Rectal smooth muscle tissue (tissue), 1 donor: ENCODE measurements around the gene TEX12.

Experiments
- H3K27ac ChIP-seq: one replicate; pipeline ENCODE4 v1.7.0; 2013; ENCODE audit warnings: low read depth, low read length, inconsistent platforms
- H3K27me3 ChIP-seq: one replicate; pipeline ENCODE4 v1.7.0; 2013; ENCODE audit warnings: low read length; ENCODE audit not compliant: control insufficient read depth, insufficient read depth
- H3K36me3 ChIP-seq: one replicate; pipeline ENCODE4 v1.7.0; 2013; ENCODE audit warnings: low read length; ENCODE audit not compliant: control insufficient read depth, insufficient read depth
- H3K4me1 ChIP-seq: one replicate; pipeline ENCODE4 v1.7.0; 2013; ENCODE audit warnings: low read length; ENCODE audit not compliant: control insufficient read depth, insufficient read depth
- H3K4me3 ChIP-seq: one replicate; pipeline ENCODE4 v1.7.0; 2013; ENCODE audit warnings: low read length
- H3K9ac ChIP-seq: one replicate; pipeline ENCODE4 v1.7.0; 2013; ENCODE audit warnings: low read length

The TEX12 gene, protein sequence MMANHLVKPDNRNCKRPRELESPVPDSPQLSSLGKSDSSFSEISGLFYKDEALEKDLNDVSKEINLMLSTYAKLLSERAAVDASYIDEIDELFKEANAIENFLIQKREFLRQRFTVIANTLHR

DNA sequence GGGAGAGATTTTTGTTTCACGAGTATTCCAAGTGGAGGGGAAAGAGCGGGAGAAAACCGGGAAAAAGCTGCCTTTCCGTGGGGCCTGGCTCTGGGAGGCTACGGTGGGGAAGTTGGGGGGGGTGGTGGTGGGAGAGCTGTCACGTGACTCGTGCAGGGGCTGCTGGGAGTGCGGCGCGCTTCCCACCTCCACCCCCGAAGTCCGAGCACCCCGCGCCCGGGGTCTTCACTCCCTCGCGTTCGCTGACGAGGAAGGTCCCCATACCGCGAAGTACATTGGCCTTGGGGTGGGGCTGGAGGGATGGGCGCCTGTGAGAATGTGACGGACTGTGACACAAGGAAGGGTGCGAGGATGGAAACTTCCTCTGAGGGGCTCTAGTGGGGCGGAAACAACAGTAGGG, at the start of gene TEX12:
Gene TEX12 (plus strand): TSS at position 228 of the 400 bp plus-strand sequence. CDS start 1,897 bp downstream, outside the sequence.
- H3K27me3 ChIP-seq, result no peaks in the 10 kb centered on the region
- no peaks in the 10 kb centered on the region for H3K36me3 ChIP-seq
- H3K9ac ChIP-seq, result no peak within 1 kb of the TSS
- H3K27ac ChIP-seq, result no peak within 1 kb of the TSS
- H3K4me1 ChIP-seq, result no peaks in the 10 kb centered on the region
- H3K4me3 ChIP-seq, result no peak within 1 kb of the TSS

DNA sequence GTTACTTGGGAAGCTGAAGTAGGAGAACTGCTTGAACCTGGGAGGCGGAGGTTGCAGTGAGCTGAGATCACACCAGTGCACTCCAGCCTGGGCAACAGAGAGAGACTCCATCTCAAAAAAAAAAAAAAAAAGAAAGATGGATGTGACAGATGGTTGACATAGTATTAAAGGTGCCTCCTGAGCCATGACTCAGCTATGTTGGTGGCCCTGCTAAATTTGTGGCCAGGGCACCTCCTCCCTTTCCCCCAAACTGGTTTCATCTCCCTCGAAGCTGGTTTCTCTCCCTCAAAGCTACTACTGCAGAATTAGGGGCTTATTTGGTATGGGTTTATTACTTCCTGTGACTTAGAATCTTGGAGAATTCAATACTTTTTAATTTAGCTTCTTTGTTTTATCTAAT, 49.0 kb upstream of the TEX12 start:
- no peak overlapping the region for H3K4me3 ChIP-seq
- no peaks in the 10 kb centered on the region for H3K4me1 ChIP-seq
- H3K36me3 ChIP-seq, result peaks cover 3% of the 10 kb centered on the region
- no peak overlapping the region for H3K27ac ChIP-seq
- H3K9ac ChIP-seq, result no peak overlapping the region
- H3K27me3 ChIP-seq, result no peaks in the 10 kb centered on the region

DNA sequence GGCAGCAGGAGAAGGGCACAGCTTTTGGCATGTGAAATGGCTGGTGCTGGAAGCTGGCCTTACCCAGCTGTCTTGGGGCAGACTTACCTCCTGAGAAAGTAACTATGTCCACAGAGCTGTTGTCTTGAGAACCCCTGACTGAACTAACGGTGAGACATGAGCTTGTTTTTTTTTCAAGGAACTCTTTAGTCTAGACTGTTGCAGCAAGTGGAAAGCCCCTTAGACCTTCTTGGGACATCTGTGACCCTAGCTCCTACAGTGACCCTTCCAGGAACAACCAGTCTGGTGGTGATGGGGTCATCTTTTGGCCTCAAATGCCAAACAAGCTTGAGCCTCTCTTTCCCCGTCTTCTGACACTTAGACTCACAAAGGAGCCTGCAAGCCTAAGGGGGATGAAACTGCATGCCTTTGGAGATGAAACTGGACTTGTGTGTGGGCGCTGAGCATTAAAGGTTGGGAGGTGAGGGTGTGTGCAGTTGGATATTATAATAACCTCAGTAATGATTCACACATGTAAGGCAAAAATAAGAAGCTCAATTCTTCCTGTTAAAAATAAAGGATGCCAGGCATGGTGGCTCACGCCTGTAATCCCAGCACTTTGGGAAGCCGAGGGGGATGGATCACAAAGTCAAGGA, 45.1 kb upstream of the TEX12 start:
- no peaks in the 10 kb centered on the region for H3K27me3 ChIP-seq
- H3K9ac ChIP-seq, result no peak overlapping the region
- no peak overlapping the region for H3K4me3 ChIP-seq
- no peak overlapping the region for H3K27ac ChIP-seq
- H3K36me3 ChIP-seq, result peaks cover 3% of the 10 kb centered on the region
- no peaks in the 10 kb centered on the region for H3K4me1 ChIP-seq

DNA sequence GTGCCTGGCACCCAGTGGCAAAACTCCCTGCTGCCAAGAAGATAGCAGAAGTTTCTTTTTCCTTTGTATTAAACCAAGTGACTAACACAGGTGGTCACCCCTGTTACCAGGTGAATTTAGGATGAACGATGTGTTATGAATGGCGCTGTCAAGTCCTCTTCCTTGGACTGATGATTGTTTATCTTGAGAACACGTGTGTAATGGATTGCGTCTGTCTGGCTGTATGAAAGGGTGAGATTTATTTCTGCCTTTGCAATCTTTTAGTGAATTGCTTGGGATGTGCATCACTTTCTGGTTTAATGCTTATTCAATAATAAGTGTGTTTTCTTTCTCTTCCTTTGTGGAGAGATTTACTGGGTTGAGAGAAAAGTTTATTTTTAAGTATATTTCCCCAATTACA, 44.0 kb upstream of the TEX12 start:
- Histone ChIP-seq H3K27ac (no peak overlapping the region), H3K27me3 (no peaks in the 10 kb centered on the region), H3K36me3 (peaks cover 3% of the 10 kb centered on the region), H3K4me1 (no peaks in the 10 kb centered on the region), H3K4me3 (no peak overlapping the region), H3K9ac (no peak overlapping the region)

DNA sequence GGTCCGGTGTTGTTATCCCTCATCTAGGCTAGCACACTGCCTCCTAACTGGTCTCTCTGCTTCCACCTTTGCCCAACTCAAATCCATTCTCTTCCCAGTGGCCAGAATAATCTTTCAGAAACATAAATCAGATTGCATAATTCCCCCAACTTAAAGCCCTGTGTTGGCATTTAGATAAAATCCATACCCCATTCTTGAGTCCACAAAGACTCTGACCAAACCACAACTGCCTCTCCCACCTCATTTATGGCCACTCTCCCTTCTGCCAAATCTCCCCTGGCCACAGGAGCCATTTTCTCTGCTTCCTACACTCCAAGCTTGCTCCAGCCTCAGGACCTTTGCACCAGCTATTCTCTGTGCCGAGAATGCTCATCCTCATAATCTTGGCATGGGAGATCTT, 40.1 kb upstream of the TEX12 start:
- Histone ChIP-seq H3K9ac (no peak overlapping the region), H3K4me1 (no peaks in the 10 kb centered on the region), H3K36me3 (no peaks in the 10 kb centered on the region), H3K27ac (no peak overlapping the region), H3K27me3 (no peaks in the 10 kb centered on the region), H3K4me3 (no peak overlapping the region)

DNA sequence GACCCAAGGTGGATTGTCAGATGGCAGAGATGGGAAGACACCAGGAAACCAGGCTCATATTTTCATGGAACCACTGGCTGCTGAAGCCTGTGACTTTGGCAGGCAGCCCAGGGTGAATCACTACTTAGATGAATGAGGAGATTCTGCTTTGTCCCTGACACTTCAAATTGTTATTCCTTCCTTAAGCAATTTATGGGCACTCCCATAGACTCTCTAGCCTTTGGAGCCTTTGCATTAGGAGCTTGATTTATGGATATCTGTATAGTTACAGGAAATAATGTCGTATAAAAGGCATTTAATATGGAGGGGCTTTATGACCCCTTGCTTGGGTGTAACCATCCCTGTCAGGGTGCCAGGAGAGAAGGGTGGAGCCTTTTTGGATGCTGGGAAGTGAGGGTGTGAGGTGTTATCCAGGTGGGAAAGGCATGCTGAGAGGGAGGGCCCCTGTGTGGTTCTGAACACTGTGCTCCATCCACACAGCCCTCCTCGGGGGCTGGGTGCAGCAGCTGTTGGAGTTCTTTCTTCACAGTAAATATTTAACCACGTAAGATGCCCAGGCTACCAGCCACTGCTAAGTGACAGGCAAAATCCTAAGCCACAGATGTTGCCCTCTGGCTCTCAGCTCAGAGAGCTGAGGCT, 38.6 kb upstream of the TEX12 start:
- no peak overlapping the region for H3K9ac ChIP-seq
- no peaks in the 10 kb centered on the region for H3K4me1 ChIP-seq

DNA sequence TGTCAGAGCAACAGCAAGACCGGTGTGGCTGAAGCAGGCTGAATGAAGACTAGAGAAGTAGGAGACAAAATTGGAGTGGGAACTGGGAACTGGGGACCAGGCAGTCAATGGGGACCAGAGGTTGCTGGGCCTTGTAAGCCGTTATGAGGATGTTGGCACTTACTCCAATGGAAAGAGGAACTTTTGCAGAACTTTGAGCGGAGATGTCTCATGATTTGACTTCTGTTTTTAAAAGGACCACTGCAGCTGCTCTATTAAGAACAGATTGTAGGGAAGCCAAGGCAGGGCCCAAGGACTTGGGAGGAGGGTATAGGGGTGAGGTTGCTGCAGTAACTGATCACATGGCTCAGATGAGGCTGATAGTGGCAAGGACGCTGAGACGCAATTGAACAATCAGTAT, 37.5 kb upstream of the TEX12 start:
- Histone ChIP-seq H3K4me3 (no peak overlapping the region), H3K9ac (no peak overlapping the region), H3K4me1 (no peaks in the 10 kb centered on the region), H3K36me3 (no peaks in the 10 kb centered on the region), H3K27me3 (no peaks in the 10 kb centered on the region), H3K27ac (no peak overlapping the region)

More for the DNA sequence above, 38.6 kb upstream of the TEX12 start:
- Histone ChIP-seq H3K4me3 (no peak overlapping the region), H3K36me3 (no peaks in the 10 kb centered on the region), H3K27ac (no peak overlapping the region), H3K27me3 (no peaks in the 10 kb centered on the region)

DNA sequence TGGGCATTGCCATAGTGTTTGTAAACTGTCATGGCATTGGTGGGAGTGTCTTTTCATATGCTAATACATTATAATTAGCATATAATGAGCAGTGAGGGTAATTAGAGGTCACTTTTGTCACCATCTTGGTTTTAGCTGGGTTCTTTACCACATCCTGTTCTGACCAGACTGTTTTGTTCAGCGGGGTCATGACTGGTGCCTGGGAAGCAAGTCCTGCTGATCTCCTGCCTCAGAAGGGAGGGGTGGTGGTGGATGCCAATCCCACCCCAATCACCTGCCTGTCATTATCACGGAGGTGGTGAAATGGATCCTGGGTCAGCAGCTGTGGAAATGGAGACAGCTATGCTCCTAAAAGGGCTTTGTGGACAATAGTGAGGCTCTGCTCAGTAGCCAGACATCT, 34.4 kb upstream of the TEX12 start:
- H3K4me3 ChIP-seq, result no peak overlapping the region
- H3K27ac ChIP-seq, result no peak overlapping the region
- no peaks in the 10 kb centered on the region for H3K4me1 ChIP-seq
- H3K9ac ChIP-seq, result no peak overlapping the region
- H3K27me3 ChIP-seq, result no peaks in the 10 kb centered on the region
- no peaks in the 10 kb centered on the region for H3K36me3 ChIP-seq

DNA sequence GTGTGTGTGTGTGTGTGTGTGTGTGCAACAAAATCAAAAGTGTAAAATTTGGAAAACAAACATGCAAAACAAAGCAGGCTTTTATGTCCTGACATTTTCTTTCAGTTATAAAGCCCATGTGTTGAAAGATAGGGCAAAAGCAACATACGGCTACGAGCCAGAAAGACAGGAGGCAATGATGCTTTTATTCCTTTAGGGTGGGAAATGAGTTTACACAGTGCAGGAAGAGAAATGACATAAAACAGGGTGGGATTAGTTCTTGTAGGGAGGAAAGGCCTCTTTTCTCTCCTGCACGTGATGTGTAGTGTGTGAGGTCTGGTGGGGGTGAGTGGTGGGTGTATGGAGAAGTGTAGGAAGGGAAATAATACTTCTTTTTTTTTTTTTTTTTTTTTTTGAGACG, 32.7 kb upstream of the TEX12 start:
- no peaks in the 10 kb centered on the region for H3K36me3 ChIP-seq
- no peaks in the 10 kb centered on the region for H3K4me1 ChIP-seq
- no peak overlapping the region for H3K27ac ChIP-seq
- H3K27me3 ChIP-seq, result no peaks in the 10 kb centered on the region
- no peak overlapping the region for H3K4me3 ChIP-seq
- H3K9ac ChIP-seq, result no peak overlapping the region

DNA sequence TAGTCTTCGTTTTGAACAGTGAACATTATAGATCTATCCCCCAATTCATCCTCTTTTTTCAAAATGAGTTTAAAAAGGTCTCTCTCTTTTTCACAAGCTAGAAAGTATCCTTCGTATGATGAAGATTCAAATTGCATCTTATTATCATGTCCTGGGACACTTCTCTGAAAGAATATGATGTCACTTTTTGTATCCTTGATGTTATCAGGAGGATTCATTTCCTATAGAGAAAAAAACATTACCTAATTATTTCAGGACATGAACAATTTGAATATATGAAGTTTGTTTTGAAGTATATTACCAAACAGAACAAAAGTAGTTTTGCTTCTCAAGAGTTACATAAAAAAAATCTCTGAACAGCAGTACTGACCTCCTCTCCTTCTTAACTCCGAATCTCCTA, 23.6 kb upstream of the TEX12 start:
- no peak overlapping the region for H3K27ac ChIP-seq
- no peaks in the 10 kb centered on the region for H3K36me3 ChIP-seq
- H3K27me3 ChIP-seq, result no peaks in the 10 kb centered on the region
- H3K4me1 ChIP-seq, result no peaks in the 10 kb centered on the region
- H3K4me3 ChIP-seq, result no peak overlapping the region
- H3K9ac ChIP-seq, result no peak overlapping the region

DNA sequence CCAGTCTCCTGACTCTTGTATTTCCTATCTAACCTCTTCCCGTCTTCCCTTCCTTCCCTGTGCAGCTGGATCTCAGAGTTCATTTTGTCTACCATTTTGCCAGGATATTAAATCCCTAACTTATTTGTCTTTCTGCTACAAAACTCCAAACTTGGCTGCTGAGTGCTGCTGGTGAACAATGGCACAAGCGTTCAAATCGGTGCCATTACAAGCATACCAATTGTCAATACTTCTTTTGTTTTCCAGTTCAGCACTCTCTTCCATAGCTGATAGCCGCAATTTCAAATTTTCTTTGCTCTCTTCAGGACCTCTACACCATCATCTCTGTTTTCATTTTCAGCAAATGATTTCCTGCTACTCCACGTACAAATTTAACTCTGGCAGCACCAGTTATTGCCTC, 16.7 kb upstream of the TEX12 start:
- Histone ChIP-seq H3K36me3 (no peaks in the 10 kb centered on the region), H3K9ac (no peak overlapping the region), H3K4me3 (no peak overlapping the region), H3K27me3 (no peaks in the 10 kb centered on the region), H3K27ac (no peak overlapping the region), H3K4me1 (no peaks in the 10 kb centered on the region)

DNA sequence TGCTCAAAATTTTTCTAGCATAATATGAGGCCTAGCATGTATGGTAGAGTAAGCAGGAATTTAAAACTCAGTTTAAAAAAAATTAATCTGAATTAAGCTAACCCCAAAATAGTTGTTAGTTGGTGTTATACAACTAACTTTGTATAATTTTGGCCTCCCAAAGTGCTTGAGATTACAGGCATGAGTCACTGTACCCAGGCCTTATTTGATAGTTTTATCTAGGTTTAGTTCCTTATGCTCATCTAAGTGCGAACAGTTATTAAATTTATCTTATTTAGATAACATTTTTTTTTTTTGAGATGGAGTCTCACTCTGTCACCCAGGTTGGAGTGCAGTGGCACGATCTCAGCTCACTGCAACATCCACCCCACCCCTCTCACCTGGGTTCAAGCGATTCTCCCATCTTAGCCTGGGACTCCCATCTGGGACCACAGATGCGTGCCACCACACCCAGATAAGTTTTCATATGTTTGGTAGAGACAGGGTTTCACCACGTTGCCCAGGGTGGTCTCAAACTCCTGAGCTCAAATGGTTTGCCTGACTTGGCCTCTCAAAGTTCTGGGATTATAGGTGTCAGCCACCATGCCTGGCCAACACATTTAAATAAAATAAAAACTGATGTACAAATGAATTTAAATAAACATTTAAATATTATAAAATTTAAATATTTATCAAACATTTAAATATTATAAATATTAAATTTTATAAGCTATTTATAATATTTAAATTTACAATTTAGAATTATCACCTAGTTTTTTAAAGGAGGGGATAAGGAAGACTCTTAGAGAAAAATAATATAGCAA, 10.8 kb upstream of the TEX12 start:
- no peak overlapping the region for H3K27ac ChIP-seq
- H3K4me1 ChIP-seq, result no peaks in the 10 kb centered on the region
- no peaks in the 10 kb centered on the region for H3K36me3 ChIP-seq
- H3K9ac ChIP-seq, result no peak overlapping the region
- no peaks in the 10 kb centered on the region for H3K27me3 ChIP-seq
- H3K4me3 ChIP-seq, result no peak overlapping the region
